Glutamatergic neuron (in vitro differentiated cells): Measurements from ENCODE around the gene TIPARP. TPM values are rescaled to one million over a fixed set of nuclear protein-coding genes. Genes with fewer than 3 reads are reported as not detected.

Source experiments
- DNase-seq: peaks from one replicate; pipeline ENCODE4 v3.0.0; 2022
- H3K27ac Mint-ChIP-seq: one replicate; pipeline ENCODE4 v1.8.0; 2020; ENCODE audit warnings: mild to moderate bottlenecking, mixed read lengths, inconsistent platforms; ENCODE audit not compliant: unreplicated experiment
- H3K27me3 Mint-ChIP-seq: one replicate; pipeline ENCODE4 v1.8.0; 2020; ENCODE audit warnings: mild to moderate bottlenecking, moderate library complexity, mixed read lengths, inconsistent platforms; ENCODE audit not compliant: unreplicated experiment
- H3K36me3 Mint-ChIP-seq: one replicate; pipeline ENCODE4 v1.8.0; 2020; ENCODE audit warnings: mild to moderate bottlenecking, mixed read lengths, inconsistent platforms; ENCODE audit not compliant: unreplicated experiment
- H3K4me1 Mint-ChIP-seq: one replicate; pipeline ENCODE4 v1.8.0; 2020; ENCODE audit warnings: mild to moderate bottlenecking, low read depth, mixed read lengths, inconsistent platforms; ENCODE audit not compliant: unreplicated experiment
- H3K4me3 Mint-ChIP-seq: one replicate; pipeline ENCODE4 v1.8.0; 2020; ENCODE audit warnings: mild to moderate bottlenecking, mixed read lengths, inconsistent platforms; ENCODE audit not compliant: unreplicated experiment
- H3K9me3 Mint-ChIP-seq: one replicate; pipeline ENCODE4 v1.8.0; 2020; ENCODE audit warnings: mild to moderate bottlenecking, moderate library complexity, mixed read lengths, inconsistent platforms; ENCODE audit not compliant: unreplicated experiment
- total RNA-seq: library from RNA; stranded (reverse); fragmentation: NEBNext Ultra II Directional; extraction: Animal tissue kit (Norgen Biotek cat#: 25700); gene quantifications from one replicate; pipeline ENCODE4 v1.2.1, GENCODE V29; 2021; ENCODE audit not compliant: unreplicated experiment
- TF ChIP-seq, protein P1 (sequence below): fragments of 200-600 bp; sonication (generic); IDR thresholded peaks from one replicate; pipeline ENCODE4 v1.5.0; 2021; ENCODE audit not compliant: partially characterized antibody, unreplicated experiment

Gene TIPARP
- total RNA-seq, 1 donor from 2014 or later = 9.5 TPM

DNA sequence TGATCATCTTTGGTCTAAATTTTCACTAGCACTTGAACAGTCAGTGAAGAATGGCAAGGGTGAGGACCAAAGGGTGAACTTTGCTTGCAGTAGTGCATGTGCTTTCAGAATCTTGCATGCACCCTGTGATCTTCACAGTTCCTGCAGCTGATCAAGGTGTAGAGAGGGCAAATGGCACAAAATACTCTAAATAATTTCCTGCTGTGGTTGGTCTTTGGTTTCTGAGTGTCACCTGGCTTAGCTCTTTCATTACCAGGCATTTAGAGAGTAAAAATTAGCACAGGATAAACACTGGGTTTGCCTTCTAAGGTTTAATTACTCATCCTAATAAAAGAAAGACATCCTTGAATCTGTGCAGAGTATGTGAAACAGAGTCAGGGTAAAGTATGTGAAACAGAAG, 11.4 kb downstream of the TIPARP start:
- H3K9me3 Mint-ChIP-seq = no peaks in the 10 kb centered on the region
- no peak overlapping the region for H3K27ac Mint-ChIP-seq
- H3K36me3 Mint-ChIP-seq = no peaks in the 10 kb centered on the region
- no peak overlapping the region for H3K4me3 Mint-ChIP-seq
- H3K4me1 Mint-ChIP-seq = no peaks in the 10 kb centered on the region
- DNase-seq = no peak
- no peaks in the 10 kb centered on the region for H3K27me3 Mint-ChIP-seq
- TF ChIP-seq, protein P1, sequence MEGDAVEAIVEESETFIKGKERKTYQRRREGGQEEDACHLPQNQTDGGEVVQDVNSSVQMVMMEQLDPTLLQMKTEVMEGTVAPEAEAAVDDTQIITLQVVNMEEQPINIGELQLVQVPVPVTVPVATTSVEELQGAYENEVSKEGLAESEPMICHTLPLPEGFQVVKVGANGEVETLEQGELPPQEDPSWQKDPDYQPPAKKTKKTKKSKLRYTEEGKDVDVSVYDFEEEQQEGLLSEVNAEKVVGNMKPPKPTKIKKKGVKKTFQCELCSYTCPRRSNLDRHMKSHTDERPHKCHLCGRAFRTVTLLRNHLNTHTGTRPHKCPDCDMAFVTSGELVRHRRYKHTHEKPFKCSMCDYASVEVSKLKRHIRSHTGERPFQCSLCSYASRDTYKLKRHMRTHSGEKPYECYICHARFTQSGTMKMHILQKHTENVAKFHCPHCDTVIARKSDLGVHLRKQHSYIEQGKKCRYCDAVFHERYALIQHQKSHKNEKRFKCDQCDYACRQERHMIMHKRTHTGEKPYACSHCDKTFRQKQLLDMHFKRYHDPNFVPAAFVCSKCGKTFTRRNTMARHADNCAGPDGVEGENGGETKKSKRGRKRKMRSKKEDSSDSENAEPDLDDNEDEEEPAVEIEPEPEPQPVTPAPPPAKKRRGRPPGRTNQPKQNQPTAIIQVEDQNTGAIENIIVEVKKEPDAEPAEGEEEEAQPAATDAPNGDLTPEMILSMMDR = no peak

DNA sequence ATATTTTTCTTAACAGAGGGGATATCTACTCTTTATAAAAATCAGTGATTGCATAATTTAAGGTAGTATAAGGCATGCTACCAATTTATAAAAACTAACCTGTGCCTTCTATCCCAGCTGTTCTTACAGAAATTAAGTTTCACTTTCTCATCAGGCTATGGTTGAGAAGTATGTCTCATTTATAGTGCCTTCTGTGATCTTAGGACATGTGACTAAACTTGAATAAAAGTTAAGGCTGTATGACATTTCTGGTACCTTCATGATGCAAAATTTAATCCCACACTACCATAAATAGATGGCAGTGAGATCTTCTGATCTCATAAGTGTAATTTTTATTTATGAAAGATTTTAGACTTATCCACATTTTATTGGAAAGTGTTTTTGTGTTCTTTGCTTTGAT, 12.6 kb downstream of the TIPARP start:
- TF ChIP-seq, protein P1 = no peak
- H3K27ac Mint-ChIP-seq = no peak overlapping the region
- H3K9me3 Mint-ChIP-seq = no peaks in the 10 kb centered on the region
- no peaks in the 10 kb centered on the region for H3K27me3 Mint-ChIP-seq
- H3K4me1 Mint-ChIP-seq = no peaks in the 10 kb centered on the region
- H3K4me3 Mint-ChIP-seq = no peak overlapping the region
- no peaks in the 10 kb centered on the region for H3K36me3 Mint-ChIP-seq
- no peak for DNase-seq

DNA sequence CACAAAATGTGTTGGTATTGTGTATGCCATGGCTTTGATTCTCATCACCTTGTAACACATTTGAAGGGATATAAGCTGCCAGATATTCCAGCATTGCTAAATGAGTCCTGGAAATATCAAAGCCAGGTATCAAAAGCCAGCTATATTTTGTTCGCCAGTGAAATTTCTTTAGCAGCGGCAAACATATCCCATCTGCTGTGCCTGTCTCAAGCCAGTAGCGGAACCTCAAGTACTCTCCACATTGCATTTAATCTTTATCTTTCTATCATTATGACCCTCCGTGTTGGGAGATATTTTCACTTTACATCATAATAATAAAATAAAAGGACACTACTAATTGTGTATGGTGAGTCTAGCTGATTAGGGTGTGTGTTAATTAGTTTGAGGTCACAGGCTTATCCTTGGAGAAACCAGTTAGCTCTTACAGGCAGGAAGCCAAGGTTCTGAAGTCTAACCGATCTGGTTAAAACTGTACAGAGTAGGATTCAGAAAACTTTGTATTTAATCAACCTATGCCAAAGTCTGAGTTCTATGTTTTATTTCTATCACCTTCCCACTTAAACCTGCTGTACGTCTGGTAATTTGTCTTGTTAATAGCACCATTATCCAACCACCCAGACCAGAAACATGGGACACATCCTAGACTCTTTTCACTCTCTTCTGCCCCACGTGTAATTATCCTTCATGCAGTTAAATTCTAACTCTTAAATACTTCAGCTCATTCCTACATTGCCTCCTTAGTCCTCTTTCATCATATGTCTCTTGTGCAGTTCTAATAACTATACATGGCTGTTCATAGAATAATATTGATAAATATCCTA, 14.5 kb downstream of the TIPARP start:
- Mint-ChIP-seq H3K4me1 (no peaks in the 10 kb centered on the region), H3K4me3 (no peak overlapping the region), H3K27me3 (no peaks in the 10 kb centered on the region)

DNA sequence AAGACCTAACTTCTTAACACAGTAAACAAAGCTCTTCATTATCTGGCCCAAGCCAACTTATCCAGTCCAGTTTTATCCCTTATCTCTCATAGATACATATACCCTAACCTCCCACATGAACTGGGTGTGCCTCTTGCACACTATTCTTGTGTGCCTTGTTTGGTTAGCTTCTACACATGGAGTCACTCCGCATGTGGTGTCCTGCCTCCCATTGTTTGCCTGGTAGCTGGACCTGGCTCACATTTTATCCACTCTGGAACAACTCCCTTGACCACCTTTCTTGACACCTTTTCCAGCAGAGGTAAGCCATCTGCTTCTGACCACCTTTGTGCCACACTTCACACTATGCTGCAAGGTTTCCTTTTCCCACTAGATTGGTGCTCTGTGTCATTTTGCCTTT, 15.2 kb downstream of the TIPARP start:
- Mint-ChIP-seq H3K4me3 (no peak overlapping the region), H3K36me3 (no peaks in the 10 kb centered on the region), H3K27ac (no peak overlapping the region), H3K27me3 (no peaks in the 10 kb centered on the region), H3K4me1 (no peaks in the 10 kb centered on the region), H3K9me3 (no peaks in the 10 kb centered on the region)
- no peak for DNase-seq
- TF ChIP-seq, protein P1 = no peak

More for the DNA sequence above, 14.5 kb downstream of the TIPARP start:
- H3K9me3 Mint-ChIP-seq = no peaks in the 10 kb centered on the region
- no peak overlapping the region for H3K27ac Mint-ChIP-seq
- TF ChIP-seq, protein P1 = no peak
- no peak for DNase-seq
- H3K36me3 Mint-ChIP-seq = no peaks in the 10 kb centered on the region

GRCh38 chr3:156691920-156692319, 17.5 kb downstream of the TIPARP start:
- H3K9me3 Mint-ChIP-seq = no peaks in the 10 kb centered on the region
- H3K27ac Mint-ChIP-seq = no peak overlapping the region
- H3K4me3 Mint-ChIP-seq = no peak overlapping the region
- no peaks in the 10 kb centered on the region for H3K36me3 Mint-ChIP-seq
- no peak for DNase-seq
- H3K4me1 Mint-ChIP-seq = no peaks in the 10 kb centered on the region
- TF ChIP-seq, protein P1 = no peak
- H3K27me3 Mint-ChIP-seq = no peaks in the 10 kb centered on the region
